ENCODE measurements around the gene GNPNAT1. TPM values are rescaled to one million over a fixed set of nuclear protein-coding genes. Genes with fewer than 3 reads are reported as not detected.

The GNPNAT1 gene

Small RNA genes lying within 50 kb of the gene (small RNA-seq; reads per million reads assigned to genes)
- not detected for gene AL139317.2

All from skeletal muscle satellite cell (primary cell).